GM23338 (cell line): ENCODE results near the gene MAD1L1. TPM values are rescaled to one million over a fixed set of nuclear protein-coding genes. Genes with fewer than 3 reads are reported as not detected.

Source experiments
- ATAC-seq: fragments of 200-7000 bp; cut with Tn5 transposase; 3 replicates; pipeline ENCODE4 v1.9.1; 2020
- DNase-seq: peaks from one replicate; pipeline ENCODE4 v3.0.0-alpha.2; 2015; ENCODE audit warnings: low spot score
- H2AFZ ChIP-seq: fragments of 200-600 bp; sonication (generic); 2 replicates; pipeline ENCODE4 v1.8.0; 2016; ENCODE audit warnings: antibody characterized with exemption, mild to moderate bottlenecking, moderate library complexity
- H3F3A ChIP-seq: fragments of 200-600 bp; sonication (generic); replicated peaks from 2 replicates; pipeline ENCODE4 v1.8.0; 2017; ENCODE audit warnings: antibody characterized with exemption, mixed run types, low read depth
- H3K27ac ChIP-seq: fragments of 200-600 bp; sonication (generic); 2 replicates; pipeline ENCODE4 v1.6.1; 2016; ENCODE audit warnings: low read depth
- H3K27me3 ChIP-seq: fragments of 200-600 bp; sonication (generic); 2 replicates; pipeline ENCODE4 v1.8.0; 2016; ENCODE audit warnings: mild to moderate bottlenecking, mixed run types, moderate library complexity; ENCODE audit not compliant: insufficient read depth
- H3K36me3 ChIP-seq: fragments of 200-600 bp; sonication (generic); 2 replicates; pipeline ENCODE4 v1.8.0; 2016; ENCODE audit warnings: mild to moderate bottlenecking; ENCODE audit not compliant: insufficient read depth
- H3K4me1 ChIP-seq: fragments of 200-600 bp; sonication (generic); 2 replicates; pipeline ENCODE4 v1.8.0; 2016; ENCODE audit warnings: mild to moderate bottlenecking, moderate library complexity; ENCODE audit not compliant: insufficient read depth
- H3K4me2 ChIP-seq: fragments of 200-600 bp; sonication (generic); 2 replicates; pipeline ENCODE4 v1.7.1; 2017; ENCODE audit warnings: mixed run types
- H3K4me3 ChIP-seq: fragments of 200-600 bp; sonication (generic); 2 replicates; pipeline ENCODE4 v1.6.1; 2016; ENCODE audit warnings: mixed run types
- H3K79me2 ChIP-seq: fragments of 200-600 bp; sonication (generic); replicated peaks from 2 replicates; pipeline ENCODE4 v1.8.0; 2017; ENCODE audit warnings: mild to moderate bottlenecking; ENCODE audit not compliant: insufficient read depth
- H3K9me2 ChIP-seq: fragments of 200-600 bp; sonication (generic); 2 replicates; pipeline ENCODE4 v1.8.0; 2017; ENCODE audit not compliant: insufficient read depth
- H4K20me1 ChIP-seq: fragments of 200-600 bp; sonication (generic); replicated peaks from 2 replicates; pipeline ENCODE4 v1.8.0; 2017; ENCODE audit warnings: mild to moderate bottlenecking; ENCODE audit not compliant: insufficient read depth
- H3K27ac Mint-ChIP-seq: 2 replicates; pipeline ENCODE4 v1.8.0; 2020; ENCODE audit warnings: inconsistent platforms, mild to moderate bottlenecking, moderate library complexity, mixed read lengths
- H3K27me3 Mint-ChIP-seq: 3 replicates; pipeline ENCODE4 v1.8.0; 2022; ENCODE audit warnings: low read depth, mild to moderate bottlenecking, moderate library complexity, mixed read lengths, inconsistent platforms; ENCODE audit not compliant: insufficient read depth, poor library complexity
- H3K36me3 Mint-ChIP-seq: 3 replicates; pipeline ENCODE4 v1.8.0; 2021; ENCODE audit warnings: low read depth, mild to moderate bottlenecking, inconsistent platforms, moderate library complexity, mixed read lengths
- H3K4me1 Mint-ChIP-seq: 3 replicates; pipeline ENCODE4 v1.8.0; 2020; ENCODE audit warnings: mild to moderate bottlenecking, inconsistent platforms, mixed read lengths
- H3K4me3 Mint-ChIP-seq: 3 replicates; pipeline ENCODE4 v1.8.0; 2021; ENCODE audit warnings: moderate library complexity, mild to moderate bottlenecking, inconsistent platforms, mixed read lengths
- H3K9me3 Mint-ChIP-seq: 3 replicates; pipeline ENCODE4 v1.8.0; 2020; ENCODE audit warnings: moderate library complexity, mild to moderate bottlenecking, inconsistent platforms, mixed read lengths
- CREB1 ChIP-seq: fragments of 250-450 bp; sonication (Bioruptor Pico); IDR thresholded peaks from 2 replicates; pipeline ENCODE4 v1.5.0; 2020; ENCODE audit warnings: low read depth, mild to moderate bottlenecking, moderate library complexity
- CTCF ChIP-seq, 2 experiments: fragments of 200-600 bp in 1 of 2; sonication (generic) in 1 of 2; conservative IDR thresholded peaks; 2 replicates each; pipeline versions ENCODE4 v1.5.1 to v1.6.1; 2016 to 2017; ENCODE audit warnings: antibody characterized with exemption in 2 of 2, low read depth in 2 of 2, mild to moderate bottlenecking in 2 of 2, moderate library complexity in 1 of 2
- ETS1 ChIP-seq: IDR thresholded peaks from 2 replicates; pipeline ENCODE4 v1.6.1; 2016; ENCODE audit warnings: antibody characterized with exemption
- EZH2 ChIP-seq: fragments of 200-600 bp; sonication (generic); IDR thresholded peaks from one replicate; pipeline ENCODE4 v1.8.0; 2017; ENCODE audit warnings: antibody characterized with exemption, mild to moderate bottlenecking, low read depth; ENCODE audit not compliant: unreplicated experiment
- EZH2phosphoT487 ChIP-seq: fragments of 200-600 bp; sonication (generic); IDR thresholded peaks from one replicate; pipeline ENCODE4 v1.8.1; 2018; ENCODE audit warnings: antibody characterized with exemption; ENCODE audit not compliant: unreplicated experiment
- JUNB ChIP-seq: IDR thresholded peaks from one replicate; pipeline ENCODE4 v1.6.1; 2016; ENCODE audit warnings: antibody characterized with exemption; ENCODE audit not compliant: unreplicated experiment
- NANOG ChIP-seq: IDR thresholded peaks from 2 replicates; pipeline ENCODE4 v1.6.1; 2016; ENCODE audit warnings: antibody characterized with exemption, borderline replicate concordance
- POLR2AphosphoS5 ChIP-seq: IDR thresholded peaks from 2 replicates; pipeline ENCODE4 v1.6.1; 2016; ENCODE audit warnings: antibody characterized with exemption, low read depth
- REST ChIP-seq: IDR thresholded peaks from one replicate; pipeline ENCODE4 v1.6.1; 2018; ENCODE audit warnings: antibody characterized with exemption; ENCODE audit not compliant: unreplicated experiment
- STAT1 ChIP-seq: IDR thresholded peaks from one replicate; pipeline ENCODE4 v1.6.1; 2016; ENCODE audit warnings: antibody characterized with exemption; ENCODE audit not compliant: unreplicated experiment
- ZNF114 ChIP-seq: fragments of 250-450 bp; sonication (Bioruptor Pico); IDR thresholded peaks from 2 replicates; pipeline ENCODE4 v1.5.0; 2020; ENCODE audit warnings: mild to moderate bottlenecking, moderate library complexity
- ZNF331 ChIP-seq: fragments of 250-450 bp; sonication (Bioruptor Pico); IDR thresholded peaks from 2 replicates; pipeline ENCODE4 v1.5.0; 2020; ENCODE audit warnings: low read depth, mild to moderate bottlenecking, moderate library complexity
- polyA plus RNA-seq: library from polyadenylated mRNA; unstranded; fragments of >200 nt; fragmentation: Nextera tagmentation; extraction: Ambion mirVana; gene quantifications from 2 replicates; pipeline ENCODE4 v1.2.1, GENCODE V29; 2016
- total RNA-seq: library from RNA; depleted of rRNA; stranded (reverse); fragments of >200 nt; shearing (Covaris generic); gene quantifications from 2 replicates; pipeline ENCODE4 v1.2.3, GENCODE V29; 2014

Gene MAD1L1
- total and polyA plus RNA-seq, 2 experiments from 2014 or later = 40.3 to 59.3 TPM

- Histone ChIP-seq H3K36me3 (no peaks in the 10 kb centered on the region), H3K9me2 (no peaks in the 10 kb centered on the region), H3K27me3 (no peaks in the 10 kb centered on the region), H3K27ac (0 out of 2 replicates have a peak overlapping the region, but pooled peaks have one; percentile 39), H3K4me2 (no peak overlapping the region), H3K79me2 (0 out of 2 replicates have a peak, but pooled peaks cover 12% of the 10 kb centered on the region), H3F3A (0 out of 2 replicates have a peak, but pooled peaks cover 7% of the 10 kb centered on the region), H3K4me3 (no peak overlapping the region), H4K20me1 (0 out of 2 replicates have a peak, but pooled peaks cover 1% of the 10 kb centered on the region), H3K4me1 (no peaks in the 10 kb centered on the region; the same call in 1 of the 2 replicates), H2AFZ (no peak overlapping the region)
- Mint-ChIP-seq H3K27me3 (peaks cover 33% of the 10 kb centered on the region), H3K4me1 (peaks cover 60% of the 10 kb centered on the region), H3K4me3 (no peak overlapping the region), H3K36me3 (peaks cover 4% of the 10 kb centered on the region; the same call in 1 of the 3 replicates), H3K27ac (no peak overlapping the region), H3K9me3 (no peaks in the 10 kb centered on the region)
- ATAC-seq (no peak), DNase-seq (no peak)
- TF ChIP-seq CREB1 (CRISPR knock-in tag) (no peak), REST (no peak)
These were observed 126.3 kb downstream of the MAD1L1 start for GRCh38 chr7:2106440-2106839.

- Histone ChIP-seq H3K79me2 (0 out of 2 replicates have a peak, but pooled peaks cover 12% of the 10 kb centered on the region), H3K27ac (no peak overlapping the region), H3F3A (0 out of 2 replicates have a peak, but pooled peaks cover 7% of the 10 kb centered on the region), H3K4me2 (no peak overlapping the region), H2AFZ (no peak overlapping the region), H3K36me3 (no peaks in the 10 kb centered on the region), H3K9me2 (no peaks in the 10 kb centered on the region), H3K27me3 (no peaks in the 10 kb centered on the region), H3K4me1 (no peaks in the 10 kb centered on the region; the same call in 1 of the 2 replicates), H4K20me1 (no peaks in the 10 kb centered on the region), H3K4me3 (no peak overlapping the region)
- DNase-seq (peak; percentile 88), ATAC-seq (peak; percentile 72)
- Mint-ChIP-seq H3K4me1 (peaks cover 56% of the 10 kb centered on the region), H3K27ac (peak overlapping the region; percentile 97), H3K36me3 (peaks cover 4% of the 10 kb centered on the region; the same call in 1 of the 3 replicates), H3K27me3 (peaks cover 33% of the 10 kb centered on the region), H3K4me3 (no peak overlapping the region), H3K9me3 (no peaks in the 10 kb centered on the region)
- TF ChIP-seq CREB1 (CRISPR knock-in tag) = no peak
- TF ChIP-seq EZH2phosphoT487 = no peak
- TF ChIP-seq ETS1 = no peak
- no peak for TF ChIP-seq EZH2
- no peak for TF ChIP-seq POLR2AphosphoS5
- TF ChIP-seq ZNF114 (CRISPR knock-in tag) = no peak
- no peak for TF ChIP-seq ZNF331 (CRISPR knock-in tag)
- TF ChIP-seq NANOG = no peak
- no peak for TF ChIP-seq JUNB
- no peak for TF ChIP-seq CTCF (conservative IDR thresholded peaks at IDR 0.05; ENCODE audit: low read depth in 2 of 2)
- TF ChIP-seq STAT1 = no peak
These were observed 126.8 kb downstream of the MAD1L1 start for GRCh38 chr7:2105917-2106316.
